NCI-H2227 (cell line): ENCODE data around the gene DCLK2.

Experiments
- DNase-seq: peaks from one replicate; lab custom pipeline; 2025; ENCODE audit not compliant: unreplicated experiment; lab: John Stamatoyannopoulos, UW

Gene DCLK2

GRCh38 chr4:150115851-150116250 is 37.6 kb downstream of the DCLK2 start:
- DNase-seq, result no peak

DNA sequence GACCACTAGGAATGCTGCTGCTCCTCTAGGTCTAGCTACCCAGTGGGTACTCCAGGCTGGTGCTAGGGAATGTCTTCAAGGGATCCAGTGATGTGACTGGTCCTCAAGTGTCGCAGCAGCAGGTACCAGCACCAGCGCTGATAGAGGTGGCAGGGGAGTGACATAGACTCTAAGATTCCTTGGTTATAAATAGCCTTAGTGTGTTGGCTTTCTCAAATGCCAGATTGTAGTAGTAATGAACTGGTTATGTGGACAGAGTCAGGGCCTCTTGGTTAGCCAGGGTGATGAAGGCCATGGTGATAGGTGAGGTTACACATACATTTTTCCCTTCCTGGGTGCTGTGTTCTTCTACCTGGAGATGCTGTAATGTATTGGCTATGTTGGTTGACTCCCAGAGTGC is 38.3 kb downstream of the DCLK2 start:
- DNase-seq, result no peak

GRCh38 chr4:150117094-150117493 is 38.8 kb downstream of the DCLK2 start:
- DNase-seq, result no peak

DNA sequence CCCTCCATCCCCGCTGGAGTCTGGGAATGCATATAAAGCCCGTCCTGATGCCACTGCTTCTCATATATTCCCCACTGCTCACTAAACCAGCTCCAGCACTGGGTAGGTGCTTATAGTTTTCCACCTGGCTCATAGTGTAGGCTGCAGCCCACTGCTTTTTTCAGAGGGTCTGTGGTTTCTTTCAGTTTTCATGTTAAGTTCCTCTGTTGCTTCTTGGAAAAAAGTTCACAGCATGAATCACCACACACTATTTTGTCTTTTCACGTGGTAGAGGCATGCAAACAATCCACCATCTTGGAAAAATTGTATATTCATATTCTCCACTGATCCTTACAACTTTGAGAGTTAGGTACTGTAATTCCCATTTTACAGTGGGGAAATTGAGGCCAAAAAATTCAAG is 39.4 kb downstream of the DCLK2 start:
- no peak for DNase-seq

- DNase-seq, result no peak
Observed at GRCh38 chr4:150119492-150119891, 41.2 kb downstream of the DCLK2 start.

- DNase-seq, result no peak
Observed at GRCh38 chr4:150123087-150123486, 44.8 kb downstream of the DCLK2 start.

GRCh38 chr4:150123796-150124677 is 45.8 kb downstream of the DCLK2 start:
- DNase-seq, result no peak

DNA sequence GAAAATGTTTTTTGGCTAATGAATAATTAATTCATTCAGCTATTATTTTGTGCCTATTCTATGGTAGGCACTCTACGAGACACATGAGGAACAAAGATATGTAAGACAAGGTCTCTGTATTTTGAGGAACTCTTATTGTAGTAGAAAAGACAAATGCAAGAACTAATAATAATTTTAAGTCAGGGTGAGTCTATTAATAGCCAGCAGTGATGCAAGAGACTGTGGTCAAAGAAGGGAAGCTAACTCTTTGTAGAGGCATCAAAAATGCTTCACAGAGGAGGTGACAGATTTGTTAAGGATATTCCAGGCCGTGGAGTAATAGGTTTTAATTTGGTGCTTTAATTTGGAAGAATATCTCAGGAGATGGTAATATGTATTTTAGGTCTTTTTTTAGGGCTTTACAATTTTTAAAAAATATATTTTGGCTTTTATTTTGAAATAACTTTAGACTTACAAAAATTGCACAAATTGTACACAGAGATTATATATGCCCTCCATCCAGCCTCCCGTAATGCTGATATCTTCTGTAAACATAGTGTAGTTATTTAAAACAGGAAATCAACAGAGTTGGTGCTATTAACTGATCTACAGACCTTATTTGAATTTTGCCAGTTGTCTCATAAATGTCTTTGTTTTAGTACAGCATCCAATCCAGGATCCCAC is 48.1 kb downstream of the DCLK2 start:
- DNase-seq, result no peak

DNA sequence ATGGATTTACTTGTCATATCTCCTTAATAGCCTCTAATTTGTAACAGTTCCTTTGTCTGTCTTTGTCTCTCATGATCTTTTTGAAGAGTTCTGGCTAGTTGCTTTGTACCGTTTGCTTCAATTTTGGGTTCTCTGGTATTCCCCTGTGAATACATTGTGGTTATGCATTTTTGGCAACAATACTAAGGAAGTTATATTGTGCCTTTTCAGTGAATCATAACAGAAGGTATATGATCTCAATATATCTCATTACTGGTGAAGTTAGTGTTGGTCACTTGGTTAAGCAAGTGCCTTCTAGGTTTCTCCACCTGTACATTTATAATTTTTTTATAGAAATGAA is 48.6 kb downstream of the DCLK2 start:
- no peak for DNase-seq

DNA sequence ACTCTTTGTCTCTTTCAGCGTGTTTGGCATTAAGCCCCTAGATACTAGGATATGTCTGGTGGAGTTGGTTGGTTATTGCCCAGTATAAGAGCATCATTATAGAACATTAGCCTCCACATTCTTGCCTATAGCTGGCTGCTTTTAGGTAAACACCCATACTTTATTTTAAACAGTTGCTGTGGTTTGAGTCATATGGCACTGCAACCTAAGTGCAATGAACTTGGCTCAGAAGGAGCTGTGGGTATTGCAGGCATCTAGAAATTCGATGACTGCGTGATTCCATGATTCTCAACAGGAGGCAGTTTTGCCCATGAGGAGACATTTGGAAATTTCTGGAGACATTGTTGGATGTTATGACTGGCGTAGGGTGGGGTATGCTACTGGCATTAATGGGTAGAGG is 49.5 kb downstream of the DCLK2 start:
- DNase-seq, result no peak

DNA sequence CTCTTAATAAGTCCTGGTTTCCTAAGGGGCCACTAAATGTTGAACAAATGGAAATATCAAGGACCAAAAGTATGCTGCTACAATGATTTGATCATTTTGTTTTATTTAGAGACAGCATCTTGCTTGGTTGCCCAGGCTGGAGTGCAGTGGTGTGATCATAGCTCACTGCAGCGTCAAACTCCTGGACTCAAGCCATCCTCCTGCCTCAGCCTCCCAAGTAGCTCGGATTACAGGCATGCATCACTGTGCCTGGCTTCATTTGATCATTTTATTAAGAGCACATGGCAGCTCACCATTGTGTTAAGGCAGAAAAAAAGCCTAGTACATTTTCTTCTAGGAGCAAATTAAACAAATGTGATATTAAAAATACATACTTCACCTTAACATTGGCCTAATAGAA is 52.7 kb downstream of the DCLK2 start:
- no peak for DNase-seq

- DNase-seq, result no peak
Observed at GRCh38 chr4:150131581-150132228, 53.5 kb downstream of the DCLK2 start.

DNA sequence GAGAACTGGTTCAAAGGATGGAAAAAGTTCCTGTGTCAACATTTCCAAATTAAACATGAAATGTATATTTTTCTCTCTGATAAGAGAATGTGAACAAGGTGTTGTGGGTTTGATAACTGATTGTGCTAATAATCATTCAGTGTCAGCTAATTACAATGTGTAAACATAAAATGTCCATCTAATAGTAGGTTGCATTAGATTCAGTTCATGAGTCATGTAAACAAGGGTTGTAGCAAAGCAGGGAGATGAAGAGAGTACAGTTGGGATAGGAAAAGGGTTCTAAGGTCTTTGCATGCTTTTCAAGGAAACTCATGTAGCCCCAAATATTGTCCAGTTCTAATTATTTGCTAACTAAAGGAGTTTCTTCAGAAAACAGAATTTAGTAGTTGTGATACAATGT is 55.4 kb downstream of the DCLK2 start:
- no peak for DNase-seq

GRCh38 chr4:150135134-150135772 is 57.0 kb downstream of the DCLK2 start:
- DNase-seq, result no peak

GRCh38 chr4:150136036-150136435 is 57.8 kb downstream of the DCLK2 start:
- DNase-seq, result no peak

GRCh38 chr4:150136481-150136880 is 58.2 kb downstream of the DCLK2 start:
- no peak for DNase-seq

GRCh38 chr4:150139297-150139865 is 61.1 kb downstream of the DCLK2 start:
- DNase-seq, result no peak

- DNase-seq, result no peak
Observed at GRCh38 chr4:150140774-150141400, 62.6 kb downstream of the DCLK2 start.

- no peak for DNase-seq
Observed at GRCh38 chr4:150141756-150142155, 63.5 kb downstream of the DCLK2 start.

DNA sequence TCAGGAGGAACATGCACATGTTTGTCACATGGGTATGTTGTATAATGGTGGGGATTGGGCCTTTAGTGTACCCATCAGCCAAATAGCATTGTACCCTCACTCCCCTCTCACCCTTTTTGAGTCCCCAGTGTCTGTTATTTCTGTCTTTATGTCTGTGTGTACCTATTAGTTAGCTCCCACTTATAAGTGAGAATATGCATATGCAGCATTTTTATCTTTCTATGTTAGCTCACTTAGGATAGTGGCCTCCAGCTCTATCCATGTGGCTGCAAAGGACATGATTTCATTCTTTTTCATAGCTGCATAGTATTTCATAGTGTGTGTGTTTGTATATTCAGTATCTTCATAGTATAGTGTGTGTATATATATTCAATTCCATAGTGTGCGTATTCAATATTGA is 64.6 kb downstream of the DCLK2 start:
- DNase-seq, result no peak
